Measurements from ENCODE around the gene HOXA4. TPM values are rescaled to one million over a fixed set of nuclear protein-coding genes. Genes with fewer than 3 reads are reported as not detected.

The HOXA4 gene
- total and polyA plus RNA-seq, 2 of the 8 experiments (the other 6 are each of a cell fraction or from before 2014, with no cell fraction given): not detected

- TF ChIP-seq CEBPB (IDR thresholded peaks at IDR 0.05; ENCODE audit: low read depth, low read length) (no peak), POLR2A (IDR thresholded peaks at IDR 0.05; ENCODE audit: control extremely low read depth in 1 of 2, low read depth in 2 of 2, low read length in 2 of 2) (no peak), CBX8 (IDR thresholded peaks at IDR 0.05; ENCODE audit: borderline replicate concordance, low read depth, low read length) (peak; percentile 96; the same call in 1 of the 2 replicates)
These were observed 623 bp downstream of the HOXA4 start (continued) for GRCh38 chr7:27129729-27130539.
